ENCODE measurements around the gene ZNF207.

The ZNF207 gene

DNA sequence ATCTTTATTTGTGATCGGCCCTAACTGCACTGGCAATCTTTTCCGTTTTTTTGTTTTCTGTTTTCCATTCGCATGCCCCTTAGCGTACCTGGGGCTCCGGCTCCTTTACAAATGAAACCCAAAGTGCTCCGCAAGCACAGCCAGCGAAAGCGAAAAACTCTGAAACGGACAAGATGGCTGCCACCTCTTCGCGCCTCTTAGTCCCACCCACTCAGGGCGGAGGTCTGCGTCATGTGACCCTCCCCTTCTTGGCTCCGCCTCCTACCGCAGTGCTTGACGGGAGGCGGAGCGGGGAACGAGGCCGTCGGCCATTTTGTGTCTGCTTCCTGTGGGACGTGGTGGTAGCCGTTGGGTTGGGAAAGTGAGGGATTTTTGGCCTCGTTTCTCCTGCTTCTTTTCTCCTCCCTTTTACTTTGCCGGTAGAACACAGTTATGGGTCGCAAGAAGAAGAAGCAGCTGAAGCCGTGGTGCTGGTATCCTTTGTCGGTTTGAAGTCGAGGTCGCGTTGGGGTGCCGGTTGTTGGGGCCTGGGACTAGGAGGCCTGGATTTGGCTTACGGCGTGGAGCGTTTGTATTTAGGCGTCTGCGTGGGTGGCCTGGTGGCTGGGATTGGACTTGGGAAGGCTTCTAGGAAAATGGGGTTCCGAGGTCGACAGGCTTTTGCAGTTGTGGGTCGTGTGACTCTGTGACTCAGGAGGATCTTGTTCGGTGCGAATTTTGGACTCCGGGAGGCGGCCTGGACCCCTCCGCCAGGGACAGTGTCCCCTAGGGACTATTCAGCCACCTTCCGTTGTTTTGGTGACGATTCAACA lies at the start of gene ZNF207:
ZNF207 (plus strand) TSS at position 304 of the 812 bp plus-strand sequence; CDS start at position 433, 129 bp downstream.
- DNase-seq (ENCODE audit: extremely low spot score): peak; percentile 83
- ChIA-PET CTCF (interaction anchor here (1.6 kb wide), 1 partner anchor 94 kb away, joined by 4 read pairs; no protein-coding TSS in a partner anchor), POLR2A (interaction anchor here (0.8 to 1.4 kb wide), 3 partner anchors 8 to 97 kb away, joined by 4 to 6 read pairs (median 4); no protein-coding TSS in a partner anchor)
- TF ChIP-seq LEF1 (IDR thresholded peaks at IDR 0.05; ENCODE audit: borderline replicate concordance) (no peak), NFRKB (IDR thresholded peaks at IDR 0.05) (peak; percentile 94)

DNA sequence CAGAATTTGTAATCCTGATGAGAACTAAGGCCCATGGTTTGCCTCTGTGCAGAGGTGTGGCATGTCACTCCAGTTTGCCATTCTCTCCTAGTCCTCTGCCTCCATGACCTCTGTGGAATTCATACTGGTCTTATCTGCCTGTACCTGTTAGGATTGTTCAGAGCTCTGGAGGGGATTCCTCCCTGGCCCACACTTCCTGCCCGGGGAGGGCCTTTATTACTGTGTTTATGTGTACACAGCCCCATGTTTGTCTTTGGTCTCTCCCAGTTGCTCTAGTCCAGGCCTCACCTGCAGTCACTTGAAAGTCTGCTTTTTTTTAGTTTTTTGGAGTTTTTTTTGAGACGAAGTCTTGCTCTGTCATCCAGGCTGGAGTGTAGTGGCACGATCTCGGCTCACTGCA lies 47.9 kb upstream of the ZNF207 start:
- ChIA-PET POLR2A (no interaction called here), CTCF (interaction anchor here (1.4 kb wide), 1 partner anchor 49 kb away, joined by 4 read pairs; no protein-coding TSS in a partner anchor)
- DNase-seq (ENCODE audit: extremely low spot score): no peak
- TF ChIP-seq SP1 (IDR thresholded peaks at IDR 0.05) (no peak), LEF1 (IDR thresholded peaks at IDR 0.05; ENCODE audit: borderline replicate concordance) (no peak), L3MBTL2 (conservative IDR thresholded peaks at IDR 0.05) (no peak), ARNT (IDR thresholded peaks at IDR 0.05) (no peak), FOXK2 (IDR thresholded peaks at IDR 0.05) (no peak), ELF4 (IDR thresholded peaks at IDR 0.05) (no peak), TARDBP (IDR thresholded peaks at IDR 0.05) (no peak), NFRKB (IDR thresholded peaks at IDR 0.05) (no peak), FOXA1 (IDR thresholded peaks at IDR 0.05) (no peak), ZNF384 (IDR thresholded peaks at IDR 0.05) (no peak), HDGF (IDR thresholded peaks at IDR 0.05; ENCODE audit: borderline replicate concordance) (no peak), BHLHE40 (IDR thresholded peaks at IDR 0.05; ENCODE audit: borderline replicate concordance) (no peak), SUZ12 (IDR thresholded peaks at IDR 0.05) (no peak), CTBP1 (IDR thresholded peaks at IDR 0.05; ENCODE audit: borderline replicate concordance) (no peak), FOXM1 (IDR thresholded peaks at IDR 0.05; ENCODE audit: borderline replicate concordance) (no peak)
- TF ChIP-seq, protein P1, sequence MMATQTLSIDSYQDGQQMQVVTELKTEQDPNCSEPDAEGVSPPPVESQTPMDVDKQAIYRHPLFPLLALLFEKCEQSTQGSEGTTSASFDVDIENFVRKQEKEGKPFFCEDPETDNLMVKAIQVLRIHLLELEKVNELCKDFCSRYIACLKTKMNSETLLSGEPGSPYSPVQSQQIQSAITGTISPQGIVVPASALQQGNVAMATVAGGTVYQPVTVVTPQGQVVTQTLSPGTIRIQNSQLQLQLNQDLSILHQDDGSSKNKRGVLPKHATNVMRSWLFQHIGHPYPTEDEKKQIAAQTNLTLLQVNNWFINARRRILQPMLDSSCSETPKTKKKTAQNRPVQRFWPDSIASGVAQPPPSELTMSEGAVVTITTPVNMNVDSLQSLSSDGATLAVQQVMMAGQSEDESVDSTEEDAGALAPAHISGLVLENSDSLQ (IDR thresholded peaks at IDR 0.05): no peak

DNA sequence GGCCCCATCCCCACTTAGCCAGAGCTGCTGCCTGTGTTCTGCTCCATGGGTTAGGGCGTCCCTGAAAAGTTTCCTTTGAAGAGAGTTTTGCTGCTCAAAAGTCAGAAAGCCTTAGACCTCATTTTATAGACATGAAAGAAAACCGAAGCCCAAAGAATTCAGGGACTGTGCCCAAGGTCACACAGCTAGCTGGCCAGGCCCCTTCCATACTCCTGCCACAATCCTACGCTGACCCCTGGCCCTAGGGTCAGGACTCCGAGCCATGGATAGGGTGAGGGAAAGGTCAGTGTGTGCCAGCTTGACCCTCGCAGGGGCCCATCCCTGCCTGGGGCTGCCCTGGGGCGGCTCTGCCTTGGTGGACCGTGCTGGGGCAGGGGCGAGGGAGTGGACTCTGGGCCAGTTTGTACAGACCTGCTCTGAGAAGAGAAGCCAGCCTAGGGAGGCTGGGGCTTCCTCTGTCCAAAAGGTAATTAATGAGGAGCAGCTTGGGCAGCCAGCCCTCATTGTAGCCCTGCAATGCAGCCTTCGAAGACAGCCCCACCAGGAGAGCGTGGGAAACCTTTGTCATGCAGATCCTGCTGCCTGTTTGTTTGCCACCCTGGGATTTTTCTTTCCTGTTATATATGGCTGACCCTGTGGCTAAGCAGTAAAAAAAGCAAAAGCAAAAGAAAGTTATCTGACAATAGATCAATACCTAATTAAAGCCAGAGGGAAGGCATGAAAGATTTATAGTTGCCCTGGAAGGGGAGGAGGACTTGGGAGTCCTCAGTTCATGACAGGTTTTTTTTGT lies 46.9 kb upstream of the ZNF207 start:
- ChIA-PET CTCF (interaction anchor here (1.4 kb wide), 1 partner anchor 50 kb away, joined by 4 read pairs; no protein-coding TSS in a partner anchor), POLR2A (interaction anchor here (0.6 to 1.4 kb wide), 2 partner anchors 46 to 141 kb away, joined by 3 read pairs; no protein-coding TSS in a partner anchor)
- TF ChIP-seq SP1 (IDR thresholded peaks at IDR 0.05): no peak
- TF ChIP-seq, protein P1 (IDR thresholded peaks at IDR 0.05): peak; percentile 86
- DNase-seq (ENCODE audit: extremely low spot score): no peak

DNA sequence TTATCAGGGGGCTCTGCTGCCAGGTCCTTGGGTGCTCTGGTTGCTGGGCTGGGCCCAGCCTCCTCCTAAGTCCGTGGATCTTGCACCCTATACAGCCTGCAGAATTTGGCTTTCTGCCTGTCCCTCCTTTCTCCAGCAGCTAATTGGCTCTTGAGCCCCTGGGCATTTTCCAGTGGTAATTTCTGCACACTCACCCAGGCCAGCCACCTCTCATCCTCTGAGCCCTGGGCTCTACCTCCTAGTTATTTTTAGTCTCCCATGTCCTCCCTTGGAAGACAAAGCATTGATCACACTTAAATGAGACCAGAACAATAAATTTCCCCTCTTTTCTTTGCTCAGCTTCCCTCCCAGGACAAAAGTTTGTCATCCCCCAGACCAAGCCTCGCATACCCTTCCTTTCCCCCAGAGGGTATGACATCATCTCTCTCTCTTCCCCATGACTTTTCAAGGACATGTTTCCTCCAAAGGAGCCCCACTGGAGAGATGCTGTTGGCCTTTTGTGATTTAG lies 46.1 kb upstream of the ZNF207 start:
- ChIA-PET CTCF (no interaction called here), POLR2A (interaction anchor here (0.6 to 1.4 kb wide), 2 partner anchors 45 to 140 kb away, joined by 3 read pairs; no protein-coding TSS in a partner anchor)
- TF ChIP-seq BHLHE40 (IDR thresholded peaks at IDR 0.05; ENCODE audit: borderline replicate concordance) (no peak), HDGF (IDR thresholded peaks at IDR 0.05; ENCODE audit: borderline replicate concordance) (no peak), SUZ12 (IDR thresholded peaks at IDR 0.05) (no peak), FOXM1 (IDR thresholded peaks at IDR 0.05; ENCODE audit: borderline replicate concordance) (no peak), ZNF384 (IDR thresholded peaks at IDR 0.05) (no peak), FOXA1 (IDR thresholded peaks at IDR 0.05) (no peak), FOXK2 (IDR thresholded peaks at IDR 0.05) (no peak), CTBP1 (IDR thresholded peaks at IDR 0.05; ENCODE audit: borderline replicate concordance) (no peak)
- TF ChIP-seq, protein P1 (IDR thresholded peaks at IDR 0.05): no peak
- no peak for DNase-seq (ENCODE audit: extremely low spot score)

DNA sequence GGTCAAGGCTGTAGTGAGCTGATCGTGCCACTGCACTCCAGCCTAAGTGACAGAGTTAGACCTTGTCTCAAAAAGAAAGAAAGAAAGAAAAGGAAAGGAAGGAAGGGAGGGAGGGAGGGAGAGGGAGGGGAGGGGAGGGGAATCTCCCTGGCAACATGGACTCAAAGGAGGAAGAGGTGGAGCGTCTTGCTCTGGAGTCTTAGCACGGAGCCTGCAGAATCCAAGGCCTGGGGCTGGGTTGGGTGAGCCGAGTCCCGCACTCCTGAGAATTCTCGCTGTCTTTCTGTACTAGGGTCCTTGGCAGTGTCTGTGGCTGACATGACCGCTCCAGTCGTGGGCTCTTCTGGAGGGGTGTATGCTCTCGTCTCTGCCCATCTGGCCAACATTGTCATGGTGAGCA lies 44.9 kb upstream of the ZNF207 start:
- TF ChIP-seq TARDBP (IDR thresholded peaks at IDR 0.05): no peak
- no peak for TF ChIP-seq CTBP1 (IDR thresholded peaks at IDR 0.05; ENCODE audit: borderline replicate concordance)
- TF ChIP-seq ELF4 (IDR thresholded peaks at IDR 0.05): no peak
- TF ChIP-seq BHLHE40 (IDR thresholded peaks at IDR 0.05; ENCODE audit: borderline replicate concordance): no peak
- TF ChIP-seq HDGF (IDR thresholded peaks at IDR 0.05; ENCODE audit: borderline replicate concordance): no peak
- TF ChIP-seq FOXA1 (IDR thresholded peaks at IDR 0.05): no peak
- TF ChIP-seq ARNT (IDR thresholded peaks at IDR 0.05): no peak
- TF ChIP-seq, protein P1 (IDR thresholded peaks at IDR 0.05): no peak
- no peak for TF ChIP-seq FOXK2 (IDR thresholded peaks at IDR 0.05)
- no peak for TF ChIP-seq ZNF384 (IDR thresholded peaks at IDR 0.05)
- no peak for TF ChIP-seq SP1 (IDR thresholded peaks at IDR 0.05)
- no peak for TF ChIP-seq LEF1 (IDR thresholded peaks at IDR 0.05; ENCODE audit: borderline replicate concordance)
- TF ChIP-seq SUZ12 (IDR thresholded peaks at IDR 0.05): no peak
- no peak for TF ChIP-seq FOXM1 (IDR thresholded peaks at IDR 0.05; ENCODE audit: borderline replicate concordance)
- POLR2A ChIA-PET: interaction anchor here (1.4 kb wide), 1 partner anchor 139 kb away, joined by 3 read pairs; no protein-coding TSS in a partner anchor
- DNase-seq (ENCODE audit: extremely low spot score): no peak
- CTCF ChIA-PET: no interaction called here

All from HEK293T (cell line).